ENCODE measurements around the gene UBA7.

Gene UBA7

DNA sequence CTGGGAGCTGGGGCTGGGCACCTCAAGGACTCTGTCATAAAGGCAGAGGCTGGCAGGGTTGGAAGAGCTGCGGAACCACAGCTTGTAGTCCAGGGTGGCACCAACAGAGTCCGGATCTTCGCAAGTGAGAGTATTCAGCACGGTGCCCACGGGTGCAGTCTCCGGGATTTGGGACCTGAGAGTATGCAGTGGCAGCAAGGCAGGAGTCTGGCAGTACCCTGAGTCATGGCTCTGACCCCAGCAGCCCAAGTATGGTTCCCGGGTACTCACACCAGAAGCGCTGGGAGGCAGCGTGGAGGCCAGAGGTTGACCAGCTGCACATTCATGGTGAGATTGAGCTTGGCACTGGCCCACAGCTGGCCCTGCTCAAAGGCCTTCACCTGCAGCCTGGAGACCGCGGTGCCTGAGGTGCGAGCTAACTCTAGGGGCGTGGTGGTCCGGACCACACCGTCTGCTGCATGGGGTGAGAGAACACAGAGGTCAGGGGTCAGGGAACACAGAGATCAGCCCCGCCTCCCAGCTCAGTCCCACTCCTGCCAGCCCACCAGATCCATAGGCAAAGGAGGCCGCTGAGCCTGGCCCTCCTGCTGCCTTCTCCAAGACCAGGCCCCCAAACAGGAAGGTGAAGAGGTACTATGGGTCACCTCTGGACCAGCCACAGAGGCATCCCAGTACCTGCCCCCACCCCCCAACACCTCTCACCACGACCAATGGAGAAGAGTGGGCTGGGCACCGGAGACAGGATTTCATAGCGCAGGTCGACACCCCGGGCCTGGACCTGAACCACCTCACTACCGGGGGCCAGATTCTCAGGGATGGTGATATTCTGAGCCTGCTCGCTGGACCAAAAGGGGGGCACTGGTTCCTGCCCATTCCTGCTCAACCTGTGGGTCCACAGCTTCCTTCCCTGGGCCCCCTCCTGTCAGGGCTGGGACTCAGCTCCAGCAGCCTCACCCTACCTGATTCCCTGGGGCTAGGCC is 18.5 kb downstream of the UBA7 start:
- no peak overlapping the region for H3K27ac ChIP-seq
- TF ChIP-seq, protein P1, sequence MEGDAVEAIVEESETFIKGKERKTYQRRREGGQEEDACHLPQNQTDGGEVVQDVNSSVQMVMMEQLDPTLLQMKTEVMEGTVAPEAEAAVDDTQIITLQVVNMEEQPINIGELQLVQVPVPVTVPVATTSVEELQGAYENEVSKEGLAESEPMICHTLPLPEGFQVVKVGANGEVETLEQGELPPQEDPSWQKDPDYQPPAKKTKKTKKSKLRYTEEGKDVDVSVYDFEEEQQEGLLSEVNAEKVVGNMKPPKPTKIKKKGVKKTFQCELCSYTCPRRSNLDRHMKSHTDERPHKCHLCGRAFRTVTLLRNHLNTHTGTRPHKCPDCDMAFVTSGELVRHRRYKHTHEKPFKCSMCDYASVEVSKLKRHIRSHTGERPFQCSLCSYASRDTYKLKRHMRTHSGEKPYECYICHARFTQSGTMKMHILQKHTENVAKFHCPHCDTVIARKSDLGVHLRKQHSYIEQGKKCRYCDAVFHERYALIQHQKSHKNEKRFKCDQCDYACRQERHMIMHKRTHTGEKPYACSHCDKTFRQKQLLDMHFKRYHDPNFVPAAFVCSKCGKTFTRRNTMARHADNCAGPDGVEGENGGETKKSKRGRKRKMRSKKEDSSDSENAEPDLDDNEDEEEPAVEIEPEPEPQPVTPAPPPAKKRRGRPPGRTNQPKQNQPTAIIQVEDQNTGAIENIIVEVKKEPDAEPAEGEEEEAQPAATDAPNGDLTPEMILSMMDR (conservative IDR thresholded peaks at IDR 0.05) = no peak

DNA sequence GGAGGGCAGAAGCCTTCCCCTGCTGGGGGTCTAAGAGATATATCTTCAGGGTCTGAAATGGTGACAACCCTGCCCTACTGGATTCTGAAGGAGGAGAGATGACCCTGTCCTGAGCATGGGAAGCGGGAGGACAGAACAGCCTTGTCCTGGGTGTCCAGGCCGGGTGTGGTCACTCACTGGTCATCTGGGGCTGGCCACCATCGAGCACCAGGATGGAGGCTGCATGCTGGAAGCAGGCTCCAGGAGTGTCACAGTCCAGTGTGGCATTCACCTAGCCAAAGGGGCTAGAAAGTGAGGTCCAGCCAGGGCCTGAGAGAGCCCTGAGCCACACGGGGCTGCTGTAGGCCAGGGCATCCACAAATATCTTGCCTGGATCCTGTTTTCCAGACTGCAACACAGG is 19.3 kb downstream of the UBA7 start:
- H3K27ac ChIP-seq = no peak overlapping the region
- no peak for TF ChIP-seq ZFX (IDR thresholded peaks at IDR 0.05)
- TF ChIP-seq, protein P1 (conservative IDR thresholded peaks at IDR 0.05) = no peak

DNA sequence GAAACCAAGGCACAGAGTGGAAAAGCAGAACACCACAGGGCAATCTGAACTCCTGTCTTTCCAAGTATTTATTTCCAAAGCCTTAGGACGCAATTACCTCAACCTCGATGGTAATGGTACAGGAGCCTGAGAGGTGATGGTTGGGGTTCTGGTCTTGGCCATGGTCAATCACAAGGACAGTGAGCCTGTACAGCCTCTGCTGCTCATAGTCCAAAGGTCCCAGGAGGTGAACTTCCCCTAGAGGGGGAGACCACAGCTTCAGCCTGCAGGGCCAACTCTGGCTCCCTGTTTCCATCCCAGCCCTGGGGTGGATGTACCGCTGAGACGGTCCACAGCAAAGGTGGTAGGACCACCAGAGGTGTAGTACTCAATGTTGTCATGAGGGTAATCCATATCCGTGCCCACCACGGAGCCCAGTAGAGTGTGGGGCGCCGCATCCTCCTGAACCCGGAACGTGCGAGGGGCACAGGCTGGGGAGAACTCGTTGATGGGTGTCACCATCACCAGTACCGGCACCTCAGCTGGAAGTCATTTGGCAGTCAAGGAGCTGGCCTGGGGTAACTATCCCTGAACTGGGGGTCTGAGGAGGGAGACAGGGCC is 20.2 kb downstream of the UBA7 start:
- TF ChIP-seq, protein P1 (conservative IDR thresholded peaks at IDR 0.05) = no peak
- no peak for TF ChIP-seq ZFX (IDR thresholded peaks at IDR 0.05)

DNA sequence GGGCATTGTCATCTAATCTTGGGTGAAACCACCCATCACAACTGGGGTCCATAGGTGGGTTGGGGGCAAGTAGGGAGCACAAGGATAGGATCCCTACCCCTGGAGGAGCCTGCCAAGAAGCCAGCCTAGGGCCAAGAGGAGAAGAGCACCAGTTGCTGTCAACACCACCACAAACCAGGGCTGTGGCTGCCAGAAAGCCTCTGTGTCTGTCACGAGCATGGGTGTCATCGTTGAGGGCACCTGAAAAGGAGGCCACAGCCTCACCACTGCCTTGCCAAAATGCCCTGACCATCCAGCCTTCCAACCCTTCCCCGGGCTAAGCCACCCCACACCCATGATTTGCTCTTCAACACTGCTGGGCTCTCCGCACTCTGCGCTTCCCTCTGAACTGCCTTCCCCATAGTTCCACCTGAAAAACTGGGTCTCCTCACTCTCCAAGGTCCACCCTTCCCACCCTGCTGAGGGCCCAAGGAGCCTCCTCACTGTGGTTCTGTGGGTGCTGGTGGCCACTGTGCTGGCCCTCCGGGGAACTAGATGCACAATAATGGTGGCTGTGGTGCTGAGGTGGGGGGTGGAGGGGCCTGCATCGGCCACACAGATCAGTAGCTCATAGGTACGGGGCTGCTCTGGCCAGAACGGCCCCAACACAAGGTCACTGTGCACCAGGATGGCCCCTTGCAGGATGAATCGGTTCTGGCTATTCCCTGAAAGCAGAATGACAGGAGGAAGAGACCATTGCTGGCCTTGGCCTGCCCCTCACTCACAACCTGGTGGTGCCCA is 21.2 kb downstream of the UBA7 start:
- TF ChIP-seq, protein P1 (conservative IDR thresholded peaks at IDR 0.05) = no peak
- no peak for TF ChIP-seq ZFX (IDR thresholded peaks at IDR 0.05)
- no peak overlapping the region for H3K27ac ChIP-seq

More for the DNA sequence above, 20.2 kb downstream of the UBA7 start:
- H3K27ac ChIP-seq = no peak overlapping the region

DNA sequence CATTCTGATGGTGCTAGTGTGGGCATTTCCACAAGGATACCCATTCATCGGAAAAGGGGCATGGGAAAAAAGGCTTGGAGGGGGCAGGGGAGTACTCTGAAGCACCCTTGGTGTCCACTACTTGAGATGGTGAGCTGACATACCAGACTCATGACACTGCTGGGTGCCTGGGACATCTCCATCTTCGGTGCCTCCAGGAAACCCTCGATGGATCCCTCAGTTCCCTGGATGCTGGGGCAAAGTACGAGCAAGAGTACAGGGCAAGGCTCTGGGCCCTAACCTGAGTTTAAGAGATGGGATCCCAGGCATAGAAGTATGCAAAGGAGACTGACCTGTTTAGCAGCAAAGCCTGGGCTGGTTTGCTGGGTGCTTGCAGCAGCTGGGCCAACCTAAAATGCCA is 22.2 kb downstream of the UBA7 start:
- TF ChIP-seq, protein P1 (conservative IDR thresholded peaks at IDR 0.05) = no peak
- TF ChIP-seq ZFX (IDR thresholded peaks at IDR 0.05) = no peak
- no peak overlapping the region for H3K27ac ChIP-seq

DNA sequence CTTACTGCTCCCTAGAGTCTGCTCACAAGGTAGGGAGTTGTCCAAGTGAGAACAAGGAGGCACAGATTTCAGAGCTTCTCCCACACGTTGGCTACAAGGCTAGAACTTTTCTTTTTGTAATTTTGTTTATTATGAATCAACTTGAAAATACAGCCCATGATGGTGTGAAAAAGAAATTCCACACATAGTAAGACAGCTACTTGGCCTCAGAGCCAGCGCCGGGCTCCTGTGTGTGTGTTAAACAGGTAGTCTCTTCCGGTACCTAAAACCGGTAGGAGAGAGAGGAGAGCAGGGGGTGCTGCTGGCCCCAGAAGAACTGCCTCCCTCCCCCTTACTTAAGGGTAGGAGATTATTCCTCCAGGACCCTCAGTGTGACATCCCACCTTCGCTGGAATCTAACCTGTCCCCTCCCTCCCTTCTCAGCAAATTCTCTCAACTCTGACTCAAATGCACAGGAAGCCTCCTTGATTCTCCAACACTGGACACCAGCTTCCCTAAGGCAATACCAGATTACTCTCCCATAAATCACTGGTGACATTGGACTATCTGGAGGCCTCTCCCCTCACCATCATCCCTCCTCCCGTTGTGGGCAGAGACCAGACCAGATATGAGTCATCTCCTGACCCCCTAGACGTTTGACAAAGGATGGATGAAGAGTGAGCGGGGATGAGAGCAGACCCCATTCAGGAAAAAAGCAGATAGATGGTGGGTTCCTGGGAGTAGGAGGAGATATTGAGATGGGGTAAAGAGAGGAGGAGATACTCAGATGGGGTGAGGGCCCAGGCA is 22.9 kb downstream of the UBA7 start:
- H3K27ac ChIP-seq = no peak overlapping the region
- TF ChIP-seq, protein P1 (conservative IDR thresholded peaks at IDR 0.05) = no peak
- no peak for TF ChIP-seq ZFX (IDR thresholded peaks at IDR 0.05)
